Left lung (tissue), 14 donors: Measurements from ENCODE around the gene HRC. TPM values are rescaled to one million over a fixed set of nuclear protein-coding genes. Genes with fewer than 3 reads are reported as not detected.

Experiments used
- ATAC-seq: fragments of 200-7000 bp; cut with Tn5 transposase; one replicate; pipeline ENCODE4 v1.9.1; 2020; ENCODE audit warnings: moderate library complexity
- DNase-seq, 4 donors: peaks; one replicate each; pipeline ENCODE4 v3.0.0-alpha.2; 2013 to 2020
- H3K27ac ChIP-seq, 2 donors: fragments of 200-600 bp; sonication (generic) in 1 of 2; one replicate each; pipeline versions ENCODE4 v1.5.0 to v1.8.0; 2020 to 2021
- H3K27me3 ChIP-seq, 2 donors: fragments of 200-600 bp; sonication (generic) in 1 of 2; one replicate each; pipeline versions ENCODE4 v1.5.0 to v1.8.0; 2020 to 2021
- H3K36me3 ChIP-seq, 2 donors: fragments of 200-600 bp; sonication (generic) in 1 of 2; one replicate each; pipeline versions ENCODE4 v1.5.0 to v1.8.0; 2020 to 2021
- H3K4me1 ChIP-seq, 2 donors: fragments of 200-600 bp; one replicate each; pipeline ENCODE4 v1.8.0; 2021
- H3K4me3 ChIP-seq, 2 donors: fragments of 200-600 bp; sonication (generic) in 1 of 2; one replicate each; pipeline versions ENCODE4 v1.5.0 to v1.8.0; 2020 to 2021; ENCODE audit warnings: mild to moderate bottlenecking in 1 of 2
- H3K9me3 ChIP-seq, 2 donors: fragments of 200-600 bp; sonication (generic) in 1 of 2; one replicate each; pipeline versions ENCODE4 v1.5.0 to v1.8.0; 2020 to 2021
- CTCF ChIP-seq, 2 donors: fragments of 200-600 bp; sonication (generic) in 1 of 2; IDR thresholded peaks; one replicate each; pipeline versions ENCODE4 v1.5.0 to v1.8.0; 2021; ENCODE audit warnings: antibody characterized with exemption in 2 of 2
- intact Hi-C, 2 donors: fragments of 100-400 bp; cut with DNase I; formaldehyde crosslinking; loops; one replicate each; pipeline versions ENCODE4 v1.11.2 to v1.14.2; 2022
- long read RNA-seq, 12 donors: library from polyadenylated mRNA in 2 of 12; unstranded in 2 of 12; transcript quantifications; one replicate each; pipeline ENCODE4 v2.0.0 and lab custom pipeline, GENCODE V29; 2019 to 2026
- polyA plus RNA-seq, 6 donors: library from polyadenylated mRNA; unstranded; fragments of 120-200 nt; gene quantifications; one replicate each; pipeline ENCODE4 v1.2.1, GENCODE V29; 2013; ENCODE audit not compliant: insufficient read length in 6 of 6
- total RNA-seq, 2 donors: library from RNA; stranded (reverse); fragmentation: NEBNext Ultra II Directional; extraction: Animal tissue kit (Norgen Biotek cat#: 25700); gene quantifications; one replicate each; pipeline ENCODE4 v1.2.1, GENCODE V29; 2021
- donor health status: DM: no; HTN: yes; CAD: no.
- donor health status: DM: no; HTN: no; CAD: no.

HRC gene
- total RNA-seq (1 to 10 TPM in 1 of 2 donors, under 1 TPM in 1; 0.26 to 1.5 TPM), polyA plus RNA-seq (10 to 100 TPM in 4 of 6 donors, 1 to 10 TPM in 2; 8.4 to 16.4 (median 11.1) TPM)
- long read RNA-seq, donor 1, partial matches to known transcripts: 0 of 2 reads
- long read RNA-seq, donor 1, other reads (novel, unspliced or antisense): 0 of 2 reads
- long read RNA-seq, donor 2, partial matches to known transcripts: 0 of 2 reads
- long read RNA-seq, donor 2, other reads (novel, unspliced or antisense): 0 of 2 reads
- long read RNA-seq, donor 3, partial matches to known transcripts: 0 of 2 reads
- long read RNA-seq, donor 3, other reads (novel, unspliced or antisense): 0 of 2 reads
- long read RNA-seq, donor 4, partial matches to known transcripts: 0 of 2 reads
- long read RNA-seq, donor 4, other reads (novel, unspliced or antisense): 2 of 2 reads
- long read RNA-seq, donor 5, partial matches to known transcripts: 0 of 1 reads
- long read RNA-seq, donor 5, other reads (novel, unspliced or antisense): 0 of 1 reads
- long read RNA-seq, donor 6, partial matches to known transcripts: 0 of 2 reads
- long read RNA-seq, donor 6, other reads (novel, unspliced or antisense): 0 of 2 reads
- long read RNA-seq, donor 7: 0 reads
- long read RNA-seq, donor 8: 0 reads
- long read RNA-seq, donor 9: 0 reads
- long read RNA-seq, donor 10: 0 reads
- long read RNA-seq, donor 11: 0 reads
- long read RNA-seq, donor 12: 0 reads

GRCh38 chr19:49155005-49155819 lies at the start of gene HRC:
TSS of gene HRC (minus strand) at chr19:49155396. CDS start at chr19:49155237, 159 bp downstream.
- ATAC-seq: no peak
- no peak within 1 kb of the TSS for H3K27ac ChIP-seq
- H3K4me1 ChIP-seq: peaks cover 4 to 30% of the 10 kb centered on the region in 2 donors
- no peaks in the 10 kb centered on the region for H3K36me3 ChIP-seq
- intact Hi-C loops: no loop called here
- peak in 2 of 4 donors; percentile 18 to 40 for DNase-seq
- H3K27me3 ChIP-seq: peaks cover 0 to 45% of the 10 kb centered on the region in 2 donors
- H3K9me3 ChIP-seq: no peaks in the 10 kb centered on the region
- H3K4me3 ChIP-seq: no peak within 1 kb of the TSS
- TF ChIP-seq CTCF (IDR thresholded peaks at IDR 0.05): no peak

- H3K27me3 ChIP-seq: no peaks in the 10 kb centered on the region
- peaks cover 0 to 18% of the 10 kb centered on the region in 2 donors for H3K4me1 ChIP-seq
- H3K9me3 ChIP-seq: no peaks in the 10 kb centered on the region
- no peak for TF ChIP-seq CTCF (IDR thresholded peaks at IDR 0.05)
- no peak for DNase-seq
- ATAC-seq: no peak
- no peak overlapping the region for H3K4me3 ChIP-seq
- H3K27ac ChIP-seq: no peak overlapping the region
- intact Hi-C loops: loop anchor here in 1 of 2 donors (10.0 kb wide), 1 partner anchor 96 kb away; no protein-coding TSS in a partner anchor
- H3K36me3 ChIP-seq: peaks cover 0 to 36% of the 10 kb centered on the region in 2 donors
Observed at GRCh38 chr19:49201042-49201441, 45.8 kb upstream of the HRC start.

GRCh38 chr19:49200238-49200862 lies 45.2 kb upstream of the HRC start:
- Histone ChIP-seq H3K9me3 (no peaks in the 10 kb centered on the region), H3K27me3 (no peaks in the 10 kb centered on the region), H3K27ac (no peak overlapping the region), H3K4me3 (no peak overlapping the region), H3K36me3 (peaks cover 0 to 30% of the 10 kb centered on the region in 2 donors), H3K4me1 (peaks cover 0 to 18% of the 10 kb centered on the region in 2 donors)
- DNase-seq (no peak), ATAC-seq (no peak)
- TF ChIP-seq CTCF (IDR thresholded peaks at IDR 0.05): no peak
- intact Hi-C loops: loop anchor here in 1 of 2 donors (10.0 kb wide), 1 partner anchor 96 kb away; no protein-coding TSS in a partner anchor

GRCh38 chr19:49196527-49197240 lies 41.5 kb upstream of the HRC start:
- Histone ChIP-seq H3K4me1 (peaks cover 0 to 17% of the 10 kb centered on the region in 2 donors), H3K27ac (peak overlapping the region in 1 of 2 donors; percentile 33), H3K4me3 (no peak overlapping the region), H3K36me3 (peaks cover 0 to 15% of the 10 kb centered on the region in 2 donors), H3K9me3 (no peaks in the 10 kb centered on the region), H3K27me3 (no peaks in the 10 kb centered on the region)
- ATAC-seq (peak; percentile 24), DNase-seq (peak in 2 of 4 donors; percentile 16 to 72)
- intact Hi-C loops: no loop called here
- TF ChIP-seq CTCF (IDR thresholded peaks at IDR 0.05): no peak
